GM13977 (cell line): ENCODE data around the gene SLC7A7.
A peak's percentile ranks its signal among the peaks of the same experiment; 100 is the strongest.
"Not testable (repeated sequence)": the region's sequence is repeated elsewhere in the genome, so short reads cannot be mapped to it uniquely, and the experiment has no call there.

Experiments used
- DNase-seq: peaks from one replicate; pipeline ENCODE4 v3.0.0; 2012; ENCODE audit warnings: low spot score
- CTCF ChIP-seq: IDR thresholded peaks from 2 replicates; pipeline ENCODE4 v1.5.1; 2012; ENCODE audit warnings: mild to moderate bottlenecking, control low read depth; ENCODE audit not compliant: insufficient read depth; ENCODE audit errors: extremely low read depth, missing control alignments
- in situ Hi-C: fragments of 300-500 bp; cut with MboI; formaldehyde crosslinking; loops from one replicate; pipeline ENCODE4 v1.12.0; 2022; ENCODE audit warnings: low sequenced_read_pairs, low pct_unique_long_range_greater_than_20kb, mixed read lengths, inconsistent platforms; ENCODE audit not compliant: unreplicated experiment

The SLC7A7 gene

GRCh38 chr14:22852940-22853767 is 37.9 kb upstream of the SLC7A7 start:
- peak; percentile 96 for TF ChIP-seq CTCF
- peak; percentile 84 for DNase-seq
- in situ Hi-C loops = loop anchor here (10.0 to 25.0 kb wide), 3 partner anchors 78 to 266 kb away; partner anchors contain the start of genes ABHD4 and DAD1

DNA sequence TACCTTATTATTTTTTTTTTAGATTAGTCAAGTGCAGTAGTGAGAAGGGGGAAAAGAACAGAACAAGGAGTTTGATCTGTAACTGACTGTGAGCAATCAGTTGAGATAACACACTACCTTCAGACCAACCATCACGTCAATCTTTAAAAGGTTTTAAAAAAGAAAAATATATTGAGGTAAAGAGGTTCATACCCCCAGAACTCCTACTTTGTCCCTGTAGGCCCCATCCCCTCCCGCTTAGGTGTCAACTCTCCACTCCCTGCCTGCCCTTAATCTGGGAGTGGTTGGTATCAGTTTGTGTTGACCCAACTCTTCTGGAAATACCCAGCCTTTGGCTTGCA is 37.3 kb upstream of the SLC7A7 start:
- no peak for TF ChIP-seq CTCF
- no peak for DNase-seq
- in situ Hi-C loops = loop anchor here (10.0 to 25.0 kb wide), 3 partner anchors 78 to 265 kb away; partner anchors contain the start of genes ABHD4 and DAD1

- DNase-seq = not testable (repeated sequence)
- in situ Hi-C loops = loop anchor here (10.0 to 25.0 kb wide), 3 partner anchors 77 to 265 kb away; partner anchors contain the start of genes ABHD4 and DAD1
Observed at GRCh38 chr14:22852178-22852577, 36.9 kb upstream of the SLC7A7 start.

GRCh38 chr14:22850944-22851764 is 35.9 kb upstream of the SLC7A7 start:
- peak; percentile 14 for DNase-seq
- in situ Hi-C loops = loop anchor here (10.0 to 25.0 kb wide), 3 partner anchors 76 to 264 kb away; partner anchors contain the start of genes ABHD4 and DAD1
- no peak for TF ChIP-seq CTCF

DNA sequence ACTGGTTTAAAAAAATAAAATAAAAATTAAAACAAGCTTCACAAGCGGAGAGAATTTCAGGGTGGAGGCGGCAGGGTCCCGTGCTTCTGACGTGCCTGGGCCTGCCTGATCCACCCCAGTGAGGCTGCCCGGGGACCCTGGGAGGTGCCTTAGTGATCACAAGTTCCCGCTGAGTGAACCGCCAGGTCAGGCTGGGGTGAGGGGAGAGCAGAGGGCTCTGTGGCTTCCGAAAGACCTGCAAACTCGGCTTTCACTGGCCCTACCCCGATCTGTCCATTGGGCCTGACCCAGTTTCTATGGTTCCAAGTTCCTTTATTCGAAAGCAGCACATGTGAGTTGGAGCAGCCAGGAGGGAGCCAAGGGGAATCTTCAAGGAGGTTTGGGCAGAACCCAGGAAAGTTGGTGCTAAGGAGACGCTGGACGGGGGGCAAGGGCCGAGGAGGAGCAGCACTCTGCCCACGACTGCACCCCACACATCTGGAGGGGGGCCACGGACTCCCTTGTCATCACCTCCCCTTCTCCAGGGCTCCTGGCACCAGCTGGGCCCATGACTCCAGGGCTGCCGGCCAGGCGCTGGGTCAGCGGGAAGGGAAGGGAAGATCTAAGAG is 34.1 kb upstream of the SLC7A7 start:
- no peak for TF ChIP-seq CTCF
- DNase-seq = peak; percentile 19
- in situ Hi-C loops = no loop called here

DNA sequence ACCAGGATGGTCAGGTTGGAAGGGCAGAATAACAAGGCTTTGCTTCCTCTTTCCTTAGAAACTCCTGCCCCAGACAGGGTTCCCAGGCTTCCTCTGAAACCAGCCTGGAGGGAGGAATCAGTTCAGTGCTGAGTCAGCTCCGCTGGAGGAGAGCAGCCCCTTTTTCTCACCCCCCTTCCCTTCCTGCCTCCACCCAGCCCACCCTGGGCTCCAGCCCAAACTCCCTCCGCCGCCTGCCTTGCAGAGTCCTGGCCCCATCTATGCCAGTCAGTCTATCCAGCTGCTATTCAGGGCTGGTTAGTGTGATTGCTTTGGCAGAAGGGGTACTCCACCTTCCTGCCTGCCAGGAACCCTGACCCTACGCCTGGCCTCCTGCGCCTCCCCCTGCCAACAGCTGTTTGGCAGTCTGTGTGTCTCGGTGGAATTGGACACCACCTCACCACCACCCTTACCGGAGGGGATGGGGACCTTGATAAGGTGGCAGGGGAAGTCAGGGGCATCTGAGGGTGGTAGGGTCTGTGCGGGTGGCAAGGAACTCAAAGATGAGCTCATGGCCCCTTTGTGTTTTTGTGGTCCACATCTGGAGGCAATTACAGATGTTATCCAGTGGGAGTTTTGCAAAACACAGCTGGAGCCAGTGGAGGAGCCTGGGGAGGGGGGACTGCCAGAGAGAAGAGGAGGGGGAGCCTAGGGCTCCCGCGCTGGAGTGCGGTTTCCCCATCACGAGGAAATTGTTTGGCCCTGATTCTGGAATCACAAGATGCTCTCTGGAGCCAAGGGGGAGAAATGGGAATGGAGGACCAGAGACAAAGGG is 33.3 kb upstream of the SLC7A7 start:
- TF ChIP-seq CTCF = no peak
- peak; percentile 45 for DNase-seq

More for the DNA sequence above, 33.3 kb upstream of the SLC7A7 start:
- in situ Hi-C loops = no loop called here
